DOHH2 (cell line): ENCODE measurements around the gene SHROOM3.

Experiments
- CTCF ChIP-seq: fragments of 200-600 bp; sonication (generic); IDR thresholded peaks from one replicate; pipeline ENCODE4 v1.5.1; 2014; ENCODE audit warnings: antibody characterized with exemption, mild to moderate bottlenecking, low read depth, low read length; ENCODE audit not compliant: poor library complexity, severe bottlenecking
- EZH2phosphoT487 ChIP-seq: fragments of 200-600 bp; sonication (generic); IDR thresholded peaks from 2 replicates; pipeline ENCODE4 v1.6.1; 2017; ENCODE audit warnings: borderline replicate concordance, mild to moderate bottlenecking, antibody characterized with exemption, low read length, moderate library complexity, mixed read lengths

DNA sequence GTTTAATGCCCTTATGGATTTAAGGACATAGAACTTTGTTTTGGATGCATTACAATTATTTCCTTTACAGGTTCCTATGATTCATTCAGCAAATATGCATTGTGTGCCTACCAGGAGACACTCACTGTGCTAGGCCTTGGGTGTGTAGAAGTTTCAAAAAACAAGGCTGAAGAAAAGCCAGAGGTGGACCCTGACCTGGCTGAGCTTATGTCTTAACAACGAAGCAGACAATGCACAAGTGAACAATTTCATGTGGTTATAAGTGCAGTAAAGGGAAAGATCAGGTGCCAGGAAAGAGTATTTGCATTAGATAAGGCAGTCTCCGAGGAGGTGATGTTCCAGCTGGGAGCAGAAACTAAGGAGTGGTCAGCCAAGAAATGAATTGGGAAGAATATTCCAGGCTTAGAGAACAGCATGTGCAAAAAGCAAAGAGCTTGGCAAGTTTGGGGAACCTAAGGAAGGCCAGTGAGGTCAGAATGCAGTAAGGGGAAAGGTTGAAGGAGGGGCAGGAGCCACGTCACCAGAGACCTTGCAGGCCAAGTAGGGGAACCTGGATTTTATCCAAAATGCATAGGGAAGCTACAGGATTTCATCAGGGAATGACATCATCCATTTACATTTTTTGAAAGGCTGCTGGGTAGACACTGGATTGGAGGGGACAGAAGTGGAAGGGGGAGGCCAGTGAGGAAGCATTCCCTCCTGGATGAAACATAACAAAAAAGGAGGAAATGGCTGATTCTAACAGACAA is 269.3 kb downstream of the SHROOM3 start:
- TF ChIP-seq CTCF (no peak), EZH2phosphoT487 (no peak)
